ENCODE data around the gene NT5DC2.
"Not testable (repeated sequence)": the region's sequence is repeated elsewhere in the genome, so short reads cannot be mapped to it uniquely, and the experiment has no call there.

Gene NT5DC2

DNA sequence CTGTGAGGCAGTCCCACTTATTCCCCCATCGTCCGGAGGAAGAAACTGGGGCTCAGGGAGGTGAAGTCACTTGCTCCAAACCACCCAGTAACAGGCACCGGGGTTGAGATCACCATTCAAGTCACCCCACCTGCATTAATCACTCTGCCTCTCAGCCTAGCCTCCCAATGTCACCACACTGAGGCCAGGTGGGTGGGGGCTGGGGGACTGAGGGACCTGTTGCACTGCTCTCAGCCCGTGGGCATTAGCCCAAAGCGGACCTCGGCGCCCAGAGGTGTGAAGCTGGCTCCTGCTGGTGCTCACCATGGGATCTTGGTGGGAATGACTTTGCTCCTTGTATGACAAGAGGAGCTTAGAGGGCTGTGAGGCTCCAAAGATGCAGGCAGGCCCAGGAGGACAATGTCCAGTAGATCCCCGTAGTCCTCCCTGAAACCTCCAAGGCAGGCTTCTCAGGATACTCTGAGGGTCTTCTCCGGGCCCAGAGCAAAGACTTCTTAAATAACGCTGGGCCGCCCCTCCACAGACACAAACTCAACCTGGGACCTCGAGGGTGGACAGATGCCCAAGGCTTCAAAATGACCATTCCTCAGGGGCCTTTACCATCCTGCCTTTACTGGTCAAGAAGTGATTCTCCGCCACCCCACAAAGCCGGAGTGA, 1.7 kb downstream of the NT5DC2 start:
- H3K9ac ChIP-seq (ENCODE audit: low read depth in 1 of 2, low read length in 2 of 2): no peak overlapping the region
- H3K27me3 ChIP-seq (ENCODE audit: control insufficient read depth in 1 of 2, insufficient read depth in 2 of 2, low read length in 2 of 2): no peaks in the 10 kb centered on the region
- peaks cover 0 to 12% of the 10 kb centered on the region in 2 donors for H3K36me3 ChIP-seq (ENCODE audit: control insufficient read depth in 1 of 2, insufficient read depth in 2 of 2, low read length in 2 of 2)
- H3K4me1 ChIP-seq (ENCODE audit: control insufficient read depth in 1 of 2, insufficient read depth in 2 of 2, low read length in 2 of 2): peaks cover 14 to 15% of the 10 kb centered on the region in 2 donors
- H3K4me3 ChIP-seq (ENCODE audit: low read depth in 1 of 2, low read length in 2 of 2): peak overlapping the region in 1 of 2 donors; percentile 68
- H3K27ac ChIP-seq (ENCODE audit: low read depth, low read length): no peak overlapping the region
- no peaks in the 10 kb centered on the region for H3K9me3 ChIP-seq (ENCODE audit: control insufficient read depth in 1 of 2, low read length in 2 of 2)

DNA sequence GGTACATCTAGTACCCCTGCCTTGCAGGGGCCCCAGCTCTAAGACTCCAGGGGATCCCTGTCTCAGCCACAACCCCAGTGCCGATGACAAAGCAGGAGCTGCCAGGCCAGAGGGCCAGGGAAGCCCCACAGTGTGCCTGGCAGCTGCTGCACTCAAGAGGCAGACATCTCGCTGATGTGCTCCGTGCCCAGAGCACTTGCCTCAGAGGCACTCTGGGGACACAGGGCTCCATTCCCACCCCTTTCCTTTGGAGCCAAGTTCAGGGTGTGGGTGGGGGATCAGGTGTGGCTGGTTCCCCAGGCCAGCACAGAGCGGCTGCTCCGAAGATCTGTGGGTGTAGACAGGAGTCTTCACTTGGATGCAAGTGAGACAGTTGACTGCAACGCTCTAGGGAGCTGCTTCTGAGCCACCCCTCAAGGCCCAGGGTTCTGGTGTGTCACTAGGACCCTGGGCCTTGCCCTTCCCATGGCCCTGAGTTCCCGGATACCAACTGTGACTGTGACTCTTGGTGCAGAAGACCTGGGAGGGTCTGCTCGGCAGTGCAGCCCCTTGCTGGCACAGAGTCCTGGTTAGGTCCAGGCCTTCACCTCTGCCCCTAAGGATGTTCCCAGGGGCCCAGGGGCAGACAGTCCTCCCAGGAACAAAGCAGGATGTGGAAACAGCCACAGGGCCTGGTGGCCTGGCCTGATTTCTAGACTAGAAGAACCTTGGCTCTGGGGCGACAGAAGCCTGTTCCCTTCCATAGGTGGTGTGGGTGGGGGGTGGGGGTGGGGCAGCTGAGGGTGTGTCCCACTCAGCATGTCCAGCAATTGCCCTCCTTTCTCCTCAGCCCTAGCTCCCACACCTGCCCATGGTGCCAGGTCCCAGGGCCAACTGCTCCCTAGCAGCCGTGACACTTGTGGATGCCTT, 2.5 kb downstream of the NT5DC2 start:
- H3K9ac ChIP-seq (ENCODE audit: low read depth in 1 of 2, low read length in 2 of 2): no peak overlapping the region

DNA sequence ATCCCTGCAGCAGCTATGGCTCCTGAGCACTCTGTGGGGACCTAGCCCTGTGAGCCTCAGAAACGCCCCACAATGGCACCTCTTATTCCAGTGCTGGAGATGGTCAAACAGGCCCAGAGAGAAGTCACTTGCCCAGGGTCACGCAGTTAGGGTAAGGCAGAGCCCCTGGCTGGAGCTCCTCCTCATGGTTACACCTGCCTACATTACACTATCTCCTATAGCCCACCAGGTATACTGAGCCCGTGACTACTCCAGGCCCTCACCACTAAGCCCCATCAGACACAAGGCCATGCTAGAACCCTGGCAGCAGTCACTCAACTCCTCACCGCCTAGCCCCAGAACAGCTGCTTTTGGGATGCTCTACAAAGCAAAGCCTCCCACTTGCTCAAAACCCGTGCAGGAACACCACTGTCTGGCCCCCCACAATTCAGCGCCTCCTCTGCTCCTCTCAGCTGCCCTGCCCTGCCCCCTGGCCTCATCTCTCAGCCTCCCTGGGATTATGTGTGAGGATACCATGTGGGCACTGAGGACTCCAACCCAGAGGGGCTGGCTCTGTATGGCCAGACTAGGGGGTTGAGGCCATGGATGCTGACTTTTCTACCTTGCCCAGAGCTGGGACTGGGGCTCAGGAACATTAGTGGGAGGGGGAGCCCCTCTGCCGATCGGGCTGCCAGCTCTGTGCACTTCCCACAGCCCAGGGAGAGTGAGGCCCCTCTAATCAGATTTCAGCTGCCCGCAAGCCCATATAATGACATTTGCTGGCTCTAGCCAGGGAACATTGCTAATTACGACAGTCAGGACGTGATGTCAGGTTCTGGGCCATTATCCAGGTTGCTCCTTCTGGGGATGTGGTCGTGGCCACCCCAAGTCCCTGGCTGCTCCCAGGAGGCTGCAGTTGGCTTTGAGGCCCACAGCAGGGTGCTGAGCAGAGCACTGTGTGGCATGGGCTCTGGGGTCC, 4.0 kb downstream of the NT5DC2 start:
- Histone ChIP-seq H3K9me3 (ENCODE audit: control insufficient read depth in 1 of 2, low read length in 2 of 2) (no peaks in the 10 kb centered on the region), H3K4me1 (ENCODE audit: control insufficient read depth in 1 of 2, insufficient read depth in 2 of 2, low read length in 2 of 2) (peaks cover 7 to 12% of the 10 kb centered on the region in 2 donors), H3K27ac (ENCODE audit: low read depth, low read length) (no peak overlapping the region), H3K36me3 (ENCODE audit: control insufficient read depth in 1 of 2, insufficient read depth in 2 of 2, low read length in 2 of 2) (peaks cover 0 to 16% of the 10 kb centered on the region in 2 donors), H3K4me3 (ENCODE audit: low read depth in 1 of 2, low read length in 2 of 2) (no peak overlapping the region), H3K27me3 (ENCODE audit: control insufficient read depth in 1 of 2, insufficient read depth in 2 of 2, low read length in 2 of 2) (no peaks in the 10 kb centered on the region), H3K9ac (ENCODE audit: low read depth in 1 of 2, low read length in 2 of 2) (no peak overlapping the region)

More for the DNA sequence above, 2.5 kb downstream of the NT5DC2 start:
- no peaks in the 10 kb centered on the region for H3K27me3 ChIP-seq (ENCODE audit: control insufficient read depth in 1 of 2, insufficient read depth in 2 of 2, low read length in 2 of 2)
- no peaks in the 10 kb centered on the region for H3K9me3 ChIP-seq (ENCODE audit: control insufficient read depth in 1 of 2, low read length in 2 of 2)
- no peak overlapping the region for H3K4me3 ChIP-seq (ENCODE audit: low read depth in 1 of 2, low read length in 2 of 2)
- peaks cover 12 to 15% of the 10 kb centered on the region in 2 donors for H3K4me1 ChIP-seq (ENCODE audit: control insufficient read depth in 1 of 2, insufficient read depth in 2 of 2, low read length in 2 of 2)
- no peak overlapping the region for H3K27ac ChIP-seq (ENCODE audit: low read depth, low read length)
- peaks cover 0 to 14% of the 10 kb centered on the region in 2 donors for H3K36me3 ChIP-seq (ENCODE audit: control insufficient read depth in 1 of 2, insufficient read depth in 2 of 2, low read length in 2 of 2)

DNA sequence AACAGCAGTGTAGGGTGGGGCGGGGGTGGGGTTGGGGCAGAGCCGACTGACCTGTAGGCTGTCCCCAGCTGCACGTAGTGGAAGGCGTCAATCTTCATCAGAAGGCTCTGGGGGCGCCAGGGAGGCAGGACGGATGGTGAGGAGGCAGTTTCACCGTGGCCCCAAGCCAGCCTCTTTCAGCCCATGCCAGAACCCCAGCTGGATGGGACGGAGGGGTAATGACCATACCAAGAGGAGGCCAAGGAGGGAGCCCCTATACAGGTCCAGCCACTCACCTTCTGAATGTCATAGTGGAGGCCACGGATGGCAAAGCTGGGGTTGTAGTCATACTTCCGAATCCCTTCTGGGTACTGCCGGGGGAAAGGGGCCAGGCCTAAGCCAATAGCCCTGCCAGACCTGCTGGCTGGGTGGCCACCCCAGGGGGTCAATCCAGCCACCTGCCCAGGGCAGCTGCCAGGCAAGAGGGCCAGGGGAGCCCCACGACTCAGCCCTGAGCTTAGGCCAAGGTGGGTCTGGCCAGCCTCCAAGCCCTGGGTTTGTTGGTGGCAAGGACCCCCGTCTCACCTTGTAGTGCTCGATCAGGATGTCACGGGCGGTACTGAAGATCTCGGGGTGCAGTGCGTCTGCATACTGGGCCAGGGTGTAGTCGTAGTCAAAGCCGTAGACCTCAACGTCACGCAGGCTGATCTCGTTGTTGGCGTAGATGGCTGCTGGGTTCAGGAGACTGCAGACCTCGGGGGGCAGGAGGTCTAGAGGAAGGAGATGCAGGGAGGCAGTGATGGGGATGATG, 4.9 kb downstream of the NT5DC2 start:
- H3K27me3 ChIP-seq (ENCODE audit: control insufficient read depth in 1 of 2, insufficient read depth in 2 of 2, low read length in 2 of 2): no peaks in the 10 kb centered on the region
- H3K9ac ChIP-seq (ENCODE audit: low read depth in 1 of 2, low read length in 2 of 2): no peak overlapping the region
- H3K4me1 ChIP-seq (ENCODE audit: control insufficient read depth in 1 of 2, insufficient read depth in 2 of 2, low read length in 2 of 2): peaks cover 4 to 12% of the 10 kb centered on the region in 2 donors
- peaks cover 0 to 20% of the 10 kb centered on the region in 2 donors for H3K36me3 ChIP-seq (ENCODE audit: control insufficient read depth in 1 of 2, insufficient read depth in 2 of 2, low read length in 2 of 2)
- no peak overlapping the region for H3K4me3 ChIP-seq (ENCODE audit: low read depth in 1 of 2, low read length in 2 of 2)
- no peak overlapping the region for H3K27ac ChIP-seq (ENCODE audit: low read depth, low read length)
- H3K9me3 ChIP-seq (ENCODE audit: control insufficient read depth in 1 of 2, low read length in 2 of 2): no peaks in the 10 kb centered on the region

DNA sequence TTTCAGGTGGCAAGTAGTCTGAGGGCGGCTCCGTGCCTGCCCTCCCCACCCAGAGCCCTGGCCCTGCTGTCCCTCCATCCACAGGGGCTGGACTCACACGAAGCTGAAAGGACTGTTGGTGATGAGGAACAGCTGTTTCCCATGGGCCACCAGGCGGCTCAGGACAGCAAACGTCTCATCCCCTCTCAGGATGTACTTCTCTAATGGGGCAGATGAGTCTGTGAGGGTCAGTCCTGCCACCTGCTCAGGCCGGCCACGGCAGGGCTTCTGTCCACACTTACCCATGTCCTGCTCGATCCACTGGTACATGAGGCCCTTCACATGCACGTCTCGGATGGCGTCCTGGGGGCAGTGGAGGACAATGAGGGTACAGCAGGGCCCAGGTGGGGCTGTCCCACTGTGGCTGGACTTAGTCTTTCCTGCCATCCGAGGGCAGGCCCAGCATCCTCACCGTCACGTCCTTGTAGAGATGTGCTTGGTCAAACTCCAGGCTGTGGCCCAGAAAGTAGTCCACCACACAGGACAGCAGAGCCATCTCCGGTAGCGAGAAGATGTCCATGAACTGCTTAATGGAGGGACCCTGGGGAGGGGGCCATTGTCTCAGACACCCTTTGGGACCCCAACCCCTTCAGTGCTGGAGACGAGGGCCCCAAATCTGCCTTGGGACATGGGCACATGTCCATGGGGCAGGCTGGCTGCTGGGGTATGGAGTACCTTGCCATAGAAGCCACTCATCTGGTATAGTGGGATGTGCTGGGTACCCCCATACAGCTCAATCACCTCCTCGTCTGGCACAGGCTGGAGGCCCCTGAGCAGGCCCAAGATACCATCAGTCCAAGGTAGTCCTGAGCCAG, 5.7 kb downstream of the NT5DC2 start:
- no peaks in the 10 kb centered on the region for H3K9me3 ChIP-seq (ENCODE audit: control insufficient read depth in 1 of 2, low read length in 2 of 2)
- H3K27me3 ChIP-seq (ENCODE audit: control insufficient read depth in 1 of 2, insufficient read depth in 2 of 2, low read length in 2 of 2): no peaks in the 10 kb centered on the region
- H3K27ac ChIP-seq (ENCODE audit: low read depth, low read length): no peak overlapping the region
- no peak overlapping the region for H3K4me3 ChIP-seq (ENCODE audit: low read depth in 1 of 2, low read length in 2 of 2)
- no peak overlapping the region for H3K9ac ChIP-seq (ENCODE audit: low read depth in 1 of 2, low read length in 2 of 2)
- H3K36me3 ChIP-seq (ENCODE audit: control insufficient read depth in 1 of 2, insufficient read depth in 2 of 2, low read length in 2 of 2): peaks cover 0 to 20% of the 10 kb centered on the region in 2 donors
- H3K4me1 ChIP-seq (ENCODE audit: control insufficient read depth in 1 of 2, insufficient read depth in 2 of 2, low read length in 2 of 2): peaks cover 4 to 12% of the 10 kb centered on the region in 2 donors

DNA sequence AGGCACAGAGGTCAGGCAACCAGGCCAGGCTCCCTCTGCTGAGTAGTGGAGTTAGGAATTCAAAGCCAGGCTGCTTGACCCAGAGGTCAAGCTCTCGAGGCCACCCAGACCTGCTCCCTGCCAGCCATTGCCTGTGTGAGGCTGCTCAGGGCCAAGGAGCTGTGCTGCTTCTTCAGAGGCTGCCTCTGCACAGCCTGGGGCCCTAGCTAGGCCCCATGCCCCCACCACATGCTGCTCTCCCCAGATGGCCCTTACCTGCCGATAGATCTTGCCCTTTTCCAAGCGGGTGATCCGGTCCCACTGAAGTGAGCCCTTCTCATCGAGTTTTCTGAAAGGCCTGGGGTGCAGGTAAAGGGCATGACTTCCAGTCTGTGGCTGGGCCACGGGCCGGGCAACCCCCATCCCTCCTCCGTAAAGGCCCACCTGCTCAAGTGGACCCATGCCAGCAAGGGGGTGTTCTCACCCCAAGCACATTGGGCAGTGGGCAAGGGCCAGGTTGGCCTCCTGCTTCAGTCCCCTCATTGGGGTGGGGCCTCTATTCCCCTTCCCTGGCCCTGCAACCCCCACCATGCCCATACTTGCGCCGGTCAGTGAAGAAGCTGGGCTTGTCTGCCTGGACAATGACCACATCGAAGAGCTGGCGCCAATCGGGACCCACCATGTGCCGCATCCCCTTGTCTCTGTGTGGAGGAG, 6.5 kb downstream of the NT5DC2 start:
- no peak overlapping the region for H3K4me3 ChIP-seq (ENCODE audit: low read depth in 1 of 2, low read length in 2 of 2)
- H3K27me3 ChIP-seq (ENCODE audit: control insufficient read depth in 1 of 2, insufficient read depth in 2 of 2, low read length in 2 of 2): no peaks in the 10 kb centered on the region
- no peaks in the 10 kb centered on the region for H3K9me3 ChIP-seq (ENCODE audit: control insufficient read depth in 1 of 2, low read length in 2 of 2)
- peaks cover 0 to 22% of the 10 kb centered on the region in 2 donors for H3K36me3 ChIP-seq (ENCODE audit: control insufficient read depth in 1 of 2, insufficient read depth in 2 of 2, low read length in 2 of 2)
- H3K4me1 ChIP-seq (ENCODE audit: control insufficient read depth in 1 of 2, insufficient read depth in 2 of 2, low read length in 2 of 2): peaks cover 0 to 5% of the 10 kb centered on the region in 2 donors
- no peak overlapping the region for H3K9ac ChIP-seq (ENCODE audit: low read depth in 1 of 2, low read length in 2 of 2)
- H3K27ac ChIP-seq (ENCODE audit: low read depth, low read length): no peak overlapping the region

DNA sequence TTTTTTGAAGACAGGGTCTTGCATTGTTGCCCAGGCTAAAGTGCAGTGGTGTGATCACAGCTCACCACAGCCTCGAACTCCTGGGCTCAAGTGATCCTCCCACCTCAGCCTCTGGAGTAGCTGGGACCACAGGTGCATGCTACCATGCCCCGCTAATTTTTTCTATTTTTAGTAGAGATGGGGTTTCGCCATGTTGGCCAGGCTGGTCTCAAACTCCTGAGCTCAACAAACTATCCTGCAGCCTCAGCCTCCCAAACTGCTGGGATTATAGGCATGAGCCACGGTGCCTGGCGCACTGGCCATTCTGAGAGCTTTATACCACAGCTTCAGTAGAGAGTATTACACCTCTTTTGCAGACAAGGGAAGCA, 7.0 kb downstream of the NT5DC2 start:
- not testable (repeated sequence) for H3K4me3 ChIP-seq (ENCODE audit: low read depth in 1 of 2, low read length in 2 of 2); H3K4me1 ChIP-seq (ENCODE audit: control insufficient read depth in 1 of 2, insufficient read depth in 2 of 2, low read length in 2 of 2); H3K9ac ChIP-seq (ENCODE audit: low read depth in 1 of 2, low read length in 2 of 2); H3K27ac ChIP-seq (ENCODE audit: low read depth, low read length); H3K9me3 ChIP-seq (ENCODE audit: control insufficient read depth in 1 of 2, low read length in 2 of 2); H3K27me3 ChIP-seq (ENCODE audit: control insufficient read depth in 1 of 2, insufficient read depth in 2 of 2, low read length in 2 of 2)
- peaks cover 0 to 22% of the 10 kb centered on the region in 2 donors for H3K36me3 ChIP-seq (ENCODE audit: control insufficient read depth in 1 of 2, insufficient read depth in 2 of 2, low read length in 2 of 2)

DNA sequence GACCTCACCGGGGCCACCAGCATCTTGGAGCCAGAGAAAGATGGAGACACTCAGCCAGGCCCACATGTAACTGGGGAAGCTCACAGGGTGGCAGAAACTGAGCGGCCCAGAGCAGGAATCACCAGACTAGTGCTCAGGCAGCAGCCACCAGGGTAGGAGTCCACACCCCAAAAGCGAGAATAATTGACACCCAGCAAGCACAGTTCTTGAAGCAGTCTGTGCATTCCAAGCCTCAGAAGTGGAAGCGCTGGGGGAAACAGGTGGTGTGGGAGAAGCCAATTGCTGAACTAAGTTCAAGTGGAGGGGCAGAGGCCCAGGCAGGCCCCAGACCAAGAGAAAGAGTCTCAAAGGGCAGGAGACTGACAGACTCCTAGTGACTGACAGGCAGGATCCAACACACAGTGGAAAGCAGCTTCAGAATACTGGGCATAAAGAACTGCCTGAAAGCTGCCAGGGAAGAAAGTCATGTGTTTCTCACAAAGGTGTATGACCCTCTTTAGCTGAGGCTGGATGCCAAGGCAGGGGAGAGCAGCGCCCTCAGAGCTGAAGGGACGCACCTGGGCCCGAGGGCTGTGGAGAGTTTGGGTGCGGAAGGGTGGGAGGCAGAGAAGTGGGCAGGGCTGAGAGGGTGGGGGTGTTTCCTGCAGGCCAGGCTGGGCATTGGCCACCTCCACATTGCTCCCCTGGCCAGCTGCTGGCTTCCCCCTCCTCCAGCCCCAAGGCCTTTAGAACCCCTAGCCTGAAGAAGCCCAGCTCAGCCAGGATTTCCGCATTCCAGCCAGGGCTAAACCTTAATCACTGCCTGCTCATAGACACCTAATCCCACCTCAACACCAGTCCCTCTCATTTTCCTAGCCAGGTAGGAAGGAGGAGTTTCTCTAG, 7.7 kb downstream of the NT5DC2 start:
- Histone ChIP-seq H3K4me1 (ENCODE audit: control insufficient read depth in 1 of 2, insufficient read depth in 2 of 2, low read length in 2 of 2) (no peaks in the 10 kb centered on the region), H3K36me3 (ENCODE audit: control insufficient read depth in 1 of 2, insufficient read depth in 2 of 2, low read length in 2 of 2) (peaks cover 0 to 22% of the 10 kb centered on the region in 2 donors), H3K9me3 (ENCODE audit: control insufficient read depth in 1 of 2, low read length in 2 of 2) (no peaks in the 10 kb centered on the region), H3K4me3 (ENCODE audit: low read depth in 1 of 2, low read length in 2 of 2) (no peak overlapping the region), H3K27ac (ENCODE audit: low read depth, low read length) (peak overlapping the region; percentile 20), H3K9ac (ENCODE audit: low read depth in 1 of 2, low read length in 2 of 2) (no peak overlapping the region), H3K27me3 (ENCODE audit: control insufficient read depth in 1 of 2, insufficient read depth in 2 of 2, low read length in 2 of 2) (no peaks in the 10 kb centered on the region)

All from duodenal mucosa (tissue), 2 donors.